Left lung (tissue), 10 donors: ENCODE data around the gene NOTCH1. TPM values are rescaled to one million over a fixed set of nuclear protein-coding genes. Genes with fewer than 3 reads are reported as not detected.
A peak's percentile ranks its signal among the peaks of the same experiment; 100 is the strongest.
"Not testable (repeated sequence)": the region's sequence is repeated elsewhere in the genome, so short reads cannot be mapped to it uniquely, and the experiment has no call there.

ENCODE experiments used
- ATAC-seq: fragments of 200-7000 bp; cut with Tn5 transposase; one replicate; pipeline ENCODE4 v1.9.1; 2020; ENCODE audit warnings: moderate library complexity
- DNase-seq, 4 donors: peaks; one replicate each; pipeline ENCODE4 v3.0.0-alpha.2; 2013 to 2020
- H3K27ac ChIP-seq, 2 donors: fragments of 200-600 bp; sonication (generic) in 1 of 2; one replicate each; pipeline versions ENCODE4 v1.5.0 to v1.8.0; 2020 to 2021
- H3K27me3 ChIP-seq, 2 donors: fragments of 200-600 bp; sonication (generic) in 1 of 2; one replicate each; pipeline versions ENCODE4 v1.5.0 to v1.8.0; 2020 to 2021
- H3K36me3 ChIP-seq, 2 donors: fragments of 200-600 bp; sonication (generic) in 1 of 2; one replicate each; pipeline versions ENCODE4 v1.5.0 to v1.8.0; 2020 to 2021
- H3K4me1 ChIP-seq, 2 donors: fragments of 200-600 bp; one replicate each; pipeline ENCODE4 v1.8.0; 2021
- H3K4me3 ChIP-seq, 2 donors: fragments of 200-600 bp; sonication (generic) in 1 of 2; one replicate each; pipeline versions ENCODE4 v1.5.0 to v1.8.0; 2020 to 2021; ENCODE audit warnings: mild to moderate bottlenecking in 1 of 2
- H3K9me3 ChIP-seq, 2 donors: fragments of 200-600 bp; sonication (generic) in 1 of 2; one replicate each; pipeline versions ENCODE4 v1.5.0 to v1.8.0; 2020 to 2021
- CTCF ChIP-seq, 2 donors: fragments of 200-600 bp; sonication (generic) in 1 of 2; IDR thresholded peaks; one replicate each; pipeline versions ENCODE4 v1.5.0 to v1.8.0; 2021; ENCODE audit warnings: antibody characterized with exemption in 2 of 2
- intact Hi-C, 2 donors: fragments of 100-400 bp; cut with DNase I; formaldehyde crosslinking; loops; one replicate each; pipeline versions ENCODE4 v1.11.2 to v1.14.2; 2022
- polyA plus RNA-seq, 6 donors: library from polyadenylated mRNA; unstranded; fragments of 120-200 nt; gene quantifications; one replicate each; pipeline ENCODE4 v1.2.1, GENCODE V29; 2013; ENCODE audit not compliant: insufficient read length in 6 of 6
- total RNA-seq, 2 donors: library from RNA; stranded (reverse); fragmentation: NEBNext Ultra II Directional; extraction: Animal tissue kit (Norgen Biotek cat#: 25700); gene quantifications; one replicate each; pipeline ENCODE4 v1.2.1, GENCODE V29; 2021
- donor health status: DM: no; HTN: yes; CAD: no.
- donor health status: DM: no; HTN: no; CAD: no.

The NOTCH1 gene
- total and polyA plus RNA-seq, 8 donors, result 21.7 to 102 (median 33.7) TPM

GRCh38 chr9:136582977-136583735 lies 37.3 kb upstream of the NOTCH1 start:
- ATAC-seq, result no peak
- no peak overlapping the region for H3K27ac ChIP-seq
- intact Hi-C loops, result no loop called here
- peak in 1 of 4 donors; percentile 68 for DNase-seq
- H3K36me3 ChIP-seq, result no peaks in the 10 kb centered on the region
- H3K4me1 ChIP-seq, result peaks cover 14 to 40% of the 10 kb centered on the region in 2 donors
- H3K9me3 ChIP-seq, result no peaks in the 10 kb centered on the region
- no peak overlapping the region for H3K4me3 ChIP-seq
- no peak for TF ChIP-seq CTCF (IDR thresholded peaks at IDR 0.05)
- H3K27me3 ChIP-seq, result peaks cover 0 to 25% of the 10 kb centered on the region in 2 donors

GRCh38 chr9:136581614-136582447 lies 36.0 kb upstream of the NOTCH1 start:
- intact Hi-C loops, result no loop called here
- H3K4me3 ChIP-seq, result no peak overlapping the region
- no peak overlapping the region for H3K27ac ChIP-seq
- no peak for TF ChIP-seq CTCF (IDR thresholded peaks at IDR 0.05)
- DNase-seq, result no peak
- peaks cover 0 to 11% of the 10 kb centered on the region in 2 donors for H3K27me3 ChIP-seq
- peaks cover 2 to 26% of the 10 kb centered on the region in 2 donors for H3K4me1 ChIP-seq
- no peaks in the 10 kb centered on the region for H3K9me3 ChIP-seq
- no peaks in the 10 kb centered on the region for H3K36me3 ChIP-seq
- ATAC-seq, result no peak

GRCh38 chr9:136579650-136580219 lies 33.9 kb upstream of the NOTCH1 start:
- DNase-seq, intact Hi-C loops, H3K4me3 ChIP-seq, H3K9me3 ChIP-seq, ATAC-seq, H3K36me3 ChIP-seq, H3K27ac ChIP-seq, H3K27me3 ChIP-seq: not testable (repeated sequence)
- peaks cover 0 to 29% of the 10 kb centered on the region in 2 donors for H3K4me1 ChIP-seq

- DNase-seq (peak in 1 of 4 donors; percentile 65), ATAC-seq (peak; percentile 7)
- no peaks in the 10 kb centered on the region for H3K9me3 ChIP-seq
- H3K36me3 ChIP-seq, result no peaks in the 10 kb centered on the region
- no peak for TF ChIP-seq CTCF (IDR thresholded peaks at IDR 0.05)
- H3K4me1 ChIP-seq, result peaks cover 0 to 22% of the 10 kb centered on the region in 2 donors
- no peak overlapping the region for H3K4me3 ChIP-seq
- intact Hi-C loops, result no loop called here
- H3K27ac ChIP-seq, result no peak overlapping the region
- peaks cover 0 to 9% of the 10 kb centered on the region in 2 donors for H3K27me3 ChIP-seq
These were observed 33.2 kb upstream of the NOTCH1 start for GRCh38 chr9:136578915-136579649.

GRCh38 chr9:136578626-136578914 lies 32.7 kb upstream of the NOTCH1 start:
- ATAC-seq (no peak), DNase-seq (peak in 1 of 4 donors; percentile 51)
- peaks cover 0 to 9% of the 10 kb centered on the region in 2 donors for H3K27me3 ChIP-seq
- H3K27ac ChIP-seq, result no peak overlapping the region
- TF ChIP-seq CTCF (IDR thresholded peaks at IDR 0.05), result no peak
- intact Hi-C loops, result no loop called here
- no peaks in the 10 kb centered on the region for H3K36me3 ChIP-seq
- H3K9me3 ChIP-seq, result no peaks in the 10 kb centered on the region
- H3K4me1 ChIP-seq, result peaks cover 0 to 22% of the 10 kb centered on the region in 2 donors
- no peak overlapping the region for H3K4me3 ChIP-seq
